Measurements from ENCODE around the gene URI1.

DNA sequence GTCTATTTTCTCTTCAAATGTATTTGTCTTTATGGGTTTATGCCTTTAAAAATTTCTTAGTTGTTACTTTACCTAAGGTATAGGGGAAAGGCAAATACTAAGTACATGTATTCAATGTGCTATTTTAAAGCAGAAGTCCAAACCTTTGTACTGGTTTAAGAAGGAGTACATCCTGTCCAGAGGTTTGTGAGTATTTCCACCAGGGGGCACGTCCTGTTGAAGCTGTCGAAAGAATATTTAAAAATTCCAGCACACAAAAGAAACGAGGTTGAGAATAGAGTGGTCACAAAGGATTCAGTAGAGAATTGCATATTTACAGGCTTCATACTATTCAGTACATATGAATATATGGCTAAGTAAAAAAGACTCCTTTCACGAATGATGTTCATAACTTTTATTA is 59.8 kb downstream of the URI1 start:
- TF ChIP-seq, protein P1, sequence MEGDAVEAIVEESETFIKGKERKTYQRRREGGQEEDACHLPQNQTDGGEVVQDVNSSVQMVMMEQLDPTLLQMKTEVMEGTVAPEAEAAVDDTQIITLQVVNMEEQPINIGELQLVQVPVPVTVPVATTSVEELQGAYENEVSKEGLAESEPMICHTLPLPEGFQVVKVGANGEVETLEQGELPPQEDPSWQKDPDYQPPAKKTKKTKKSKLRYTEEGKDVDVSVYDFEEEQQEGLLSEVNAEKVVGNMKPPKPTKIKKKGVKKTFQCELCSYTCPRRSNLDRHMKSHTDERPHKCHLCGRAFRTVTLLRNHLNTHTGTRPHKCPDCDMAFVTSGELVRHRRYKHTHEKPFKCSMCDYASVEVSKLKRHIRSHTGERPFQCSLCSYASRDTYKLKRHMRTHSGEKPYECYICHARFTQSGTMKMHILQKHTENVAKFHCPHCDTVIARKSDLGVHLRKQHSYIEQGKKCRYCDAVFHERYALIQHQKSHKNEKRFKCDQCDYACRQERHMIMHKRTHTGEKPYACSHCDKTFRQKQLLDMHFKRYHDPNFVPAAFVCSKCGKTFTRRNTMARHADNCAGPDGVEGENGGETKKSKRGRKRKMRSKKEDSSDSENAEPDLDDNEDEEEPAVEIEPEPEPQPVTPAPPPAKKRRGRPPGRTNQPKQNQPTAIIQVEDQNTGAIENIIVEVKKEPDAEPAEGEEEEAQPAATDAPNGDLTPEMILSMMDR (IDR thresholded peaks at IDR 0.05) = no peak
- no peak for TF ChIP-seq POLR2A (IDR thresholded peaks at IDR 0.05)
